Fibroblast of villous mesenchyme (primary cell): Measurements from ENCODE around the gene SIPA1L3. TPM values are rescaled to one million over a fixed set of nuclear protein-coding genes. Genes with fewer than 3 reads are reported as not detected.

Source experiments
- DNase-seq: peaks from one replicate; pipeline ENCODE4 v3.0.0-alpha.2; 2010; ENCODE audit warnings: low read depth
- H3K4me3 ChIP-seq: 2 replicates; pipeline ENCODE4 v1.5.1; 2011; ENCODE audit warnings: low read depth, mild to moderate bottlenecking, low read length
- CTCF ChIP-seq: IDR thresholded peaks from 2 replicates; pipeline ENCODE4 v1.5.1; 2012; ENCODE audit warnings: low read depth, mild to moderate bottlenecking, low read length; ENCODE audit not compliant: insufficient read depth
- total RNA-seq: library from RNA; depleted of rRNA; stranded (reverse); fragments of >200 nt; gene quantifications from 2 replicates; pipeline ENCODE4 v1.2.3, GENCODE V29; 2012

SIPA1L3 gene
- total RNA-seq, 1 donor, result 19.0 TPM

GRCh38 chr19:37876032-37876431 lies 31.0 kb upstream of the SIPA1L3 start:
- no peak for TF ChIP-seq CTCF
- no peak for DNase-seq
- H3K4me3 ChIP-seq, result no peak overlapping the region

GRCh38 chr19:37877147-37877546 lies 29.9 kb upstream of the SIPA1L3 start:
- no peak for TF ChIP-seq CTCF

GRCh38 chr19:37885392-37885791 lies 21.6 kb upstream of the SIPA1L3 start:
- DNase-seq, result no peak
- TF ChIP-seq CTCF, result no peak
- H3K4me3 ChIP-seq, result no peak overlapping the region

More at GRCh38 chr19:37877147-37877546, 29.9 kb upstream of the SIPA1L3 start:
- H3K4me3 ChIP-seq, result no peak overlapping the region
- DNase-seq, result no peak

- DNase-seq, result no peak
- TF ChIP-seq CTCF, result no peak
- no peak overlapping the region for H3K4me3 ChIP-seq
These were observed 20.4 kb upstream of the SIPA1L3 start for GRCh38 chr19:37886571-37886970.

GRCh38 chr19:37893845-37894575 lies 13.0 kb upstream of the SIPA1L3 start:
- no peak for DNase-seq
- no peak for TF ChIP-seq CTCF
- H3K4me3 ChIP-seq, result no peak overlapping the region

GRCh38 chr19:37896180-37896579 lies 10.8 kb upstream of the SIPA1L3 start:
- DNase-seq, result no peak
- H3K4me3 ChIP-seq, result no peak overlapping the region
- TF ChIP-seq CTCF, result no peak

- TF ChIP-seq CTCF, result no peak
These were observed 7.6 kb upstream of the SIPA1L3 start for GRCh38 chr19:37899453-37899852.

More at GRCh38 chr19:37899453-37899852, 7.6 kb upstream of the SIPA1L3 start:
- H3K4me3 ChIP-seq, result no peak overlapping the region
- no peak for DNase-seq
